DND-41 (cell line): ENCODE results near the gene MRNIP.

ENCODE experiments used
- EZH2 ChIP-seq: IDR thresholded peaks from 3 replicates; pipeline ENCODE4 v1.6.1; 2012; ENCODE audit warnings: borderline replicate concordance, low read depth, mild to moderate bottlenecking, moderate library complexity, low read length, inconsistent platforms; ENCODE audit not compliant: severe bottlenecking
- TF ChIP-seq, protein P1 (sequence below): IDR thresholded peaks from 2 replicates; pipeline ENCODE4 v1.5.1; 2012; ENCODE audit warnings: borderline replicate concordance, low read length, moderate library complexity, mild to moderate bottlenecking; ENCODE audit not compliant: poor library complexity, severe bottlenecking; ENCODE audit errors: extremely low read depth

DNA sequence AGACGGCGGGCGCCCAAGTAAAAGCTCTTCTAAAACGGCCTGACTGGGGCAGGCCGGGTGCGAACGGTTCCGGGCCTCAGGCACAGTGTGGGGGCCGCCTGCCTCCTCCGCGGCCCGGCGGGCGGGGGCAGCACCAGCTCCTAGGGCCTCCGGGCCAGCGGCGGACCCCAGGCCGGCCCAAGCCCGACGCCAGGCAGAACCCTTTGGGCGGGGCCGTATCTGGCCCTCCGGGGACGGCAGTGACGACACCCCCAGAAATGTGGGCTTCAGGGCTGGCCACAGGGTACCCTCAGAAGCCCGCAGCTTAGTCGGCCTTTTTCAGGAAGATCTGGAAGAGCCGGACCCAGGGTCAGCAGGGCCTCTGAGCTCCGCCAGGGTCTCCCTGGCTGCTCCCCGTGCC is 60.9 kb downstream of the MRNIP start:
- TF ChIP-seq, protein P1, sequence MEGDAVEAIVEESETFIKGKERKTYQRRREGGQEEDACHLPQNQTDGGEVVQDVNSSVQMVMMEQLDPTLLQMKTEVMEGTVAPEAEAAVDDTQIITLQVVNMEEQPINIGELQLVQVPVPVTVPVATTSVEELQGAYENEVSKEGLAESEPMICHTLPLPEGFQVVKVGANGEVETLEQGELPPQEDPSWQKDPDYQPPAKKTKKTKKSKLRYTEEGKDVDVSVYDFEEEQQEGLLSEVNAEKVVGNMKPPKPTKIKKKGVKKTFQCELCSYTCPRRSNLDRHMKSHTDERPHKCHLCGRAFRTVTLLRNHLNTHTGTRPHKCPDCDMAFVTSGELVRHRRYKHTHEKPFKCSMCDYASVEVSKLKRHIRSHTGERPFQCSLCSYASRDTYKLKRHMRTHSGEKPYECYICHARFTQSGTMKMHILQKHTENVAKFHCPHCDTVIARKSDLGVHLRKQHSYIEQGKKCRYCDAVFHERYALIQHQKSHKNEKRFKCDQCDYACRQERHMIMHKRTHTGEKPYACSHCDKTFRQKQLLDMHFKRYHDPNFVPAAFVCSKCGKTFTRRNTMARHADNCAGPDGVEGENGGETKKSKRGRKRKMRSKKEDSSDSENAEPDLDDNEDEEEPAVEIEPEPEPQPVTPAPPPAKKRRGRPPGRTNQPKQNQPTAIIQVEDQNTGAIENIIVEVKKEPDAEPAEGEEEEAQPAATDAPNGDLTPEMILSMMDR = no peak
- no peak for TF ChIP-seq EZH2
